HCT116 (cell line): Measurements from ENCODE around the gene HADH. TPM values are rescaled to one million over a fixed set of nuclear protein-coding genes. Genes with fewer than 3 reads are reported as not detected.

Experiments
- ATAC-seq: fragments of 200-7000 bp; cut with Tn5 transposase; 2 replicates; pipeline ENCODE4 v1.9.1; 2020; ENCODE audit warnings: mild to moderate bottlenecking, moderate library complexity
- BruUV-seq: library from RNA; stranded (reverse); fragments of 400-500 nt; replicated peaks from 2 replicates; lab custom pipeline; 2021; lab: Mats Ljungman, UMichigan
- CTCF ChIA-PET: fragments of 300-600 bp; sonication (Branson Sonifier 250); formaldehyde crosslinking; loops from one replicate; lab custom pipeline; 2021; ENCODE audit warnings: antibody characterized with exemption; lab: Charles Lee
- POLR2A ChIA-PET: fragments of 300-600, 350-600 bp; sonication (Branson Sonifier 250); formaldehyde crosslinking; loops from one replicate; lab custom pipeline; 2021; ENCODE audit warnings: antibody characterized with exemption; lab: Charles Lee
- RAD21 ChIA-PET, 2 experiments: fragments of 300-600 bp; sonication (Branson Sonifier 250); formaldehyde crosslinking; loops; one replicate each; lab custom pipeline; 2023; ENCODE audit warnings: low total read pairs in 2 of 2; ENCODE audit not compliant: uncharacterized antibody in 2 of 2, unreplicated experiment in 2 of 2, low non-redundant PET in 1 of 2; lab: Charles Lee
- DNase-seq: peaks from one replicate; pipeline ENCODE4 v3.0.0-alpha.2; 2010; ENCODE audit warnings: low read depth, low spot score
- H2AFZ ChIP-seq: fragments of 200-600 bp; shearing (Covaris generic), sonication (generic); 2 replicates; pipeline ENCODE4 v1.6.1; 2017; ENCODE audit warnings: low read depth, mixed run types, mixed read lengths, antibody characterized with exemption, low read length; ENCODE audit not compliant: poor library complexity, severe bottlenecking
- H3K27ac ChIP-seq: 2 replicates; pipeline ENCODE4 v1.5.1; 2012; ENCODE audit warnings: low read depth, low read length
- H3K27me3 ChIP-seq: fragments of 200-600 bp; sonication (generic); 2 replicates; pipeline ENCODE4 v1.6.1; 2016; ENCODE audit warnings: mixed run types, low read length, mixed read lengths; ENCODE audit not compliant: insufficient read depth
- H3K36me3 ChIP-seq, 2 experiments: fragments of 200-500 bp in 1 of 2; fragments of 200-600 bp in 1 of 2; sonication (Bioruptor generic) in 1 of 2; sonication (generic) in 1 of 2; 2 replicates each; pipeline versions ENCODE4 v1.5.1 to v1.6.1; 2014 to 2016; ENCODE audit warnings: low read length in 2 of 2, inconsistent platforms in 1 of 2, mixed read lengths in 1 of 2, mixed run types in 1 of 2; ENCODE audit not compliant: insufficient read depth in 2 of 2, control insufficient read depth in 1 of 2
- H3K4me1 ChIP-seq, 2 experiments: fragments of 200-600 bp in 1 of 2; sonication (generic) in 1 of 2; 2 replicates each; pipeline versions ENCODE4 v1.5.1 to v1.6.1; 2012 to 2017; ENCODE audit warnings: low read length in 2 of 2, inconsistent platforms in 1 of 2, mild to moderate bottlenecking in 1 of 2, mixed read lengths in 1 of 2, mixed run types in 1 of 2, moderate library complexity in 1 of 2; ENCODE audit not compliant: insufficient read depth in 2 of 2, control insufficient read depth in 1 of 2
- H3K4me2 ChIP-seq: fragments of 200-600 bp; sonication (generic); 2 replicates; pipeline ENCODE4 v1.6.1; 2017; ENCODE audit warnings: mixed run types, low read length, mixed read lengths
- H3K4me3 ChIP-seq, 2 experiments: fragments of 200-600 bp in 1 of 2; sonication (generic) in 1 of 2; replicated peaks in 1 of 2; 2 replicates each; pipeline ENCODE4 v1.5.1; 2011 to 2016; ENCODE audit warnings: low read length in 2 of 2, control low read depth in 1 of 2, low read depth in 1 of 2, mild to moderate bottlenecking in 1 of 2, mixed read lengths in 1 of 2, mixed run types in 1 of 2
- H3K79me2 ChIP-seq: fragments of 200-600 bp; sonication (generic); 2 replicates; pipeline ENCODE4 v1.6.1; 2017; ENCODE audit warnings: mild to moderate bottlenecking, mixed run types, low read length, moderate library complexity, mixed read lengths; ENCODE audit not compliant: insufficient read depth
- H3K9ac ChIP-seq: fragments of 200-600 bp; sonication (generic); 2 replicates; pipeline ENCODE4 v1.6.1; 2016; ENCODE audit warnings: low read length, mixed read lengths
- H3K9me2 ChIP-seq: fragments of 200-600 bp; sonication (generic), shearing (Covaris generic); 2 replicates; pipeline ENCODE4 v1.6.1; 2017; ENCODE audit warnings: mixed run types, mild to moderate bottlenecking, moderate library complexity; ENCODE audit not compliant: insufficient read depth
- H3K9me3 ChIP-seq, 2 experiments: fragments of 200-500 bp in 1 of 2; fragments of 200-600 bp in 1 of 2; sonication (Bioruptor generic) in 1 of 2; sonication (generic) in 1 of 2; 2 replicates each; pipeline ENCODE4 v1.6.1; 2014 to 2017; ENCODE audit warnings: low read length in 2 of 2, mixed read lengths in 2 of 2, inconsistent platforms in 1 of 2, low read depth in 1 of 2, mild to moderate bottlenecking in 1 of 2, mixed run types in 1 of 2, moderate library complexity in 1 of 2; ENCODE audit not compliant: control insufficient read depth in 1 of 2, insufficient read depth in 1 of 2
- H4K20me1 ChIP-seq: fragments of 200-600 bp; sonication (generic), shearing (Covaris generic); 2 replicates; pipeline ENCODE4 v1.6.1; 2017; ENCODE audit warnings: mixed run types, mild to moderate bottlenecking, moderate library complexity; ENCODE audit not compliant: insufficient read depth
- CBX3 ChIP-seq: IDR thresholded peaks from 2 replicates; pipeline ENCODE4 v1.6.1; 2012; ENCODE audit warnings: low read depth
- CEBPB ChIP-seq: IDR thresholded peaks from 2 replicates; pipeline ENCODE4 v1.6.1; 2012; ENCODE audit warnings: low read depth
- EGR1 ChIP-seq: IDR thresholded peaks from 2 replicates; pipeline ENCODE4 v1.6.1; 2012; ENCODE audit warnings: low read depth
- ELF1 ChIP-seq: IDR thresholded peaks from 2 replicates; pipeline ENCODE4 v1.6.1; 2012; ENCODE audit warnings: low read depth, borderline replicate concordance
- EZH2 ChIP-seq: fragments of 200-600 bp; sonication (generic); IDR thresholded peaks from 2 replicates; pipeline ENCODE4 v1.6.1; 2017; ENCODE audit warnings: antibody characterized with exemption, mixed run types
- FOSL1 ChIP-seq: IDR thresholded peaks from 2 replicates; pipeline ENCODE4 v1.6.1; 2012; ENCODE audit warnings: low read depth
- POLR2A ChIP-seq: IDR thresholded peaks from 2 replicates; pipeline ENCODE4 v1.7.0; 2011; ENCODE audit warnings: borderline replicate concordance; ENCODE audit not compliant: insufficient read depth, insufficient read length; ENCODE audit errors: extremely low read depth
- POLR2AphosphoS5 ChIP-seq: IDR thresholded peaks from 2 replicates; pipeline ENCODE4 v1.6.1; 2011; ENCODE audit warnings: mild to moderate bottlenecking, low read depth, low read length, moderate library complexity
- RAD21 ChIP-seq: IDR thresholded peaks from 2 replicates; pipeline ENCODE4 v1.6.1; 2012; ENCODE audit warnings: low read depth, mild to moderate bottlenecking
- SIN3A ChIP-seq: IDR thresholded peaks from 2 replicates; pipeline ENCODE4 v1.6.1; 2012; ENCODE audit warnings: low read depth
- SRF ChIP-seq: IDR thresholded peaks from 2 replicates; pipeline ENCODE4 v1.6.1; 2012; ENCODE audit warnings: low read depth
- TCF7L2 ChIP-seq: IDR thresholded peaks from 2 replicates; pipeline ENCODE4 v1.7.0; 2011; ENCODE audit warnings: borderline replicate concordance, inconsistent platforms; ENCODE audit not compliant: insufficient read depth, insufficient read length; ENCODE audit errors: extremely low read depth
- YY1 ChIP-seq: IDR thresholded peaks from 2 replicates; pipeline ENCODE4 v1.6.1; 2011; ENCODE audit warnings: low read length, low read depth, moderate library complexity, mild to moderate bottlenecking; ENCODE audit not compliant: insufficient replicate concordance; ENCODE audit errors: extremely low read depth
- ZFX ChIP-seq: fragments of 450-650 bp; IDR thresholded peaks from 2 replicates; pipeline ENCODE4 v1.6.1; 2017
- intact Hi-C: fragments of 100-400 bp; cut with micrococcal nuclease; formaldehyde crosslinking; loops from 2 replicates; pipeline ENCODE4 v1.10.0; 2022
- total RNA-seq: library from RNA; stranded (reverse); gene quantifications from one replicate; pipeline ENCODE4 v1.2.1, GENCODE V29; 2021; ENCODE audit not compliant: unreplicated experiment
- TF ChIP-seq, protein P1 (sequence below): IDR thresholded peaks from 2 replicates; pipeline ENCODE4 v1.6.1; 2012
- TF ChIP-seq, protein P2 (sequence below): IDR thresholded peaks from 2 replicates; pipeline ENCODE4 v1.6.1; 2012
- TF ChIP-seq, protein P3 (sequence below): IDR thresholded peaks from 2 replicates; pipeline ENCODE4 v1.6.1; 2012; ENCODE audit warnings: low read depth

The HADH gene
- total RNA-seq, 1 experiment from 2014 or later = 30.2 TPM

DNA sequence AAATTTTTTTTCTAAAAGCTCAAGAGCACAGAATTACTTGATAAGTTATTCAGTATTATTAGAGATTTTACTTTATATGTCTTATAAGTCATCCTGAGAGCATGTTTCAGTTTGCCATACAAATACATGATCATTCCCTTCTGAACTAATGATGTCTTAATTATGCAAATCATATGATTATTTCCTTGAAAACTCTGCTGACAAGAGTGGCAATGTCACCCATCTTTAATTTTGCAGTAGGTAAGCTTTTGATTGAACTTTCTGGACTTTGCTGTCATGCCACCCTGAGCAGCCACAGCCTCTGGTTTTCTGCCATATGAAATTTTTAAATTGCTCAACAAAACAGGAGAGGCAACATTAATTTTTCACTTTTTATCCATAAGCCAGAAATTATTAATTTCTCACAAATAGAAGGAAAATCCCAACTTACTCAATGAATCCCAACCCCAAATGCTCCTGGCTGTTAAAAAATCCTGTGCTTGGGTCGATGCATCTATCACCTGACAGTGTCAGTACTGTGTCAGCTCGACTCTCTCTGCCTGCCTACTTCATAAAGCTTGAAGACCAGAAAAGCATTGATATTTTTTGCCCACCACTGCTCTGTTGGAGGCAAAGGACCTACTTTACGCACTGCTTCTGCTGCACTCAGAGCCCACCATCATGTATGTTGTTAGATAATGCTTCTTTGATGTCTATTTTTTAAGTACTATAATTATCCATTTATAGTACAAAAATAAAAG lies 11.6 kb upstream of the HADH start:
- H2AFZ ChIP-seq = no peak overlapping the region
- DNase-seq (no peak), ATAC-seq (no peak)
- no peaks in the 10 kb centered on the region for H3K36me3 ChIP-seq
- ChIA-PET RAD21 (no interaction called here), CTCF (no interaction called here), POLR2A (no interaction called here)
- intact Hi-C loops = no loop called here
- no peak overlapping the region for H3K9ac ChIP-seq
- no peak for TF ChIP-seq POLR2A
- no peak for TF ChIP-seq RAD21
- TF ChIP-seq POLR2AphosphoS5 = no peak
- TF ChIP-seq EZH2 = no peak
- TF ChIP-seq CEBPB = no peak
- TF ChIP-seq, protein P1, sequence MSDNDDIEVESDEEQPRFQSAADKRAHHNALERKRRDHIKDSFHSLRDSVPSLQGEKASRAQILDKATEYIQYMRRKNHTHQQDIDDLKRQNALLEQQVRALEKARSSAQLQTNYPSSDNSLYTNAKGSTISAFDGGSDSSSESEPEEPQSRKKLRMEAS = no peak
- TF ChIP-seq, protein P2, sequence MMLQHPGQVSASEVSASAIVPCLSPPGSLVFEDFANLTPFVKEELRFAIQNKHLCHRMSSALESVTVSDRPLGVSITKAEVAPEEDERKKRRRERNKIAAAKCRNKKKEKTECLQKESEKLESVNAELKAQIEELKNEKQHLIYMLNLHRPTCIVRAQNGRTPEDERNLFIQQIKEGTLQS = no peak
- no peak for TF ChIP-seq TCF7L2
- no peak for TF ChIP-seq SRF
- no peak for TF ChIP-seq YY1
- TF ChIP-seq EGR1 = no peak
- TF ChIP-seq SIN3A = no peak
- TF ChIP-seq, protein P3, sequence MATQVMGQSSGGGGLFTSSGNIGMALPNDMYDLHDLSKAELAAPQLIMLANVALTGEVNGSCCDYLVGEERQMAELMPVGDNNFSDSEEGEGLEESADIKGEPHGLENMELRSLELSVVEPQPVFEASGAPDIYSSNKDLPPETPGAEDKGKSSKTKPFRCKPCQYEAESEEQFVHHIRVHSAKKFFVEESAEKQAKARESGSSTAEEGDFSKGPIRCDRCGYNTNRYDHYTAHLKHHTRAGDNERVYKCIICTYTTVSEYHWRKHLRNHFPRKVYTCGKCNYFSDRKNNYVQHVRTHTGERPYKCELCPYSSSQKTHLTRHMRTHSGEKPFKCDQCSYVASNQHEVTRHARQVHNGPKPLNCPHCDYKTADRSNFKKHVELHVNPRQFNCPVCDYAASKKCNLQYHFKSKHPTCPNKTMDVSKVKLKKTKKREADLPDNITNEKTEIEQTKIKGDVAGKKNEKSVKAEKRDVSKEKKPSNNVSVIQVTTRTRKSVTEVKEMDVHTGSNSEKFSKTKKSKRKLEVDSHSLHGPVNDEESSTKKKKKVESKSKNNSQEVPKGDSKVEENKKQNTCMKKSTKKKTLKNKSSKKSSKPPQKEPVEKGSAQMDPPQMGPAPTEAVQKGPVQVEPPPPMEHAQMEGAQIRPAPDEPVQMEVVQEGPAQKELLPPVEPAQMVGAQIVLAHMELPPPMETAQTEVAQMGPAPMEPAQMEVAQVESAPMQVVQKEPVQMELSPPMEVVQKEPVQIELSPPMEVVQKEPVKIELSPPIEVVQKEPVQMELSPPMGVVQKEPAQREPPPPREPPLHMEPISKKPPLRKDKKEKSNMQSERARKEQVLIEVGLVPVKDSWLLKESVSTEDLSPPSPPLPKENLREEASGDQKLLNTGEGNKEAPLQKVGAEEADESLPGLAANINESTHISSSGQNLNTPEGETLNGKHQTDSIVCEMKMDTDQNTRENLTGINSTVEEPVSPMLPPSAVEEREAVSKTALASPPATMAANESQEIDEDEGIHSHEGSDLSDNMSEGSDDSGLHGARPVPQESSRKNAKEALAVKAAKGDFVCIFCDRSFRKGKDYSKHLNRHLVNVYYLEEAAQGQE = no peak
- no peak for TF ChIP-seq FOSL1
- no peak for TF ChIP-seq ELF1
- no peak for TF ChIP-seq CBX3
- no peak for TF ChIP-seq ZFX
- no peak overlapping the region for H3K27ac ChIP-seq
- H3K4me2 ChIP-seq = no peak overlapping the region
- no peak overlapping the region for H3K4me3 ChIP-seq
- no peaks in the 10 kb centered on the region for H3K27me3 ChIP-seq
- BruUV-seq = no TSS peak
- H3K4me1 ChIP-seq = no peaks in the 10 kb centered on the region
- H4K20me1 ChIP-seq = no peaks in the 10 kb centered on the region
- no peaks in the 10 kb centered on the region for H3K9me3 ChIP-seq
- H3K79me2 ChIP-seq = no peaks in the 10 kb centered on the region
- no peaks in the 10 kb centered on the region for H3K9me2 ChIP-seq
